ENCODE results near the gene TRABD2B. TPM values are rescaled to one million over a fixed set of nuclear protein-coding genes. Genes with fewer than 3 reads are reported as not detected.

TRABD2B gene
- total and polyA plus RNA-seq, 11 donors = 0.31 to 1.1 (median 0.80) TPM

DNA sequence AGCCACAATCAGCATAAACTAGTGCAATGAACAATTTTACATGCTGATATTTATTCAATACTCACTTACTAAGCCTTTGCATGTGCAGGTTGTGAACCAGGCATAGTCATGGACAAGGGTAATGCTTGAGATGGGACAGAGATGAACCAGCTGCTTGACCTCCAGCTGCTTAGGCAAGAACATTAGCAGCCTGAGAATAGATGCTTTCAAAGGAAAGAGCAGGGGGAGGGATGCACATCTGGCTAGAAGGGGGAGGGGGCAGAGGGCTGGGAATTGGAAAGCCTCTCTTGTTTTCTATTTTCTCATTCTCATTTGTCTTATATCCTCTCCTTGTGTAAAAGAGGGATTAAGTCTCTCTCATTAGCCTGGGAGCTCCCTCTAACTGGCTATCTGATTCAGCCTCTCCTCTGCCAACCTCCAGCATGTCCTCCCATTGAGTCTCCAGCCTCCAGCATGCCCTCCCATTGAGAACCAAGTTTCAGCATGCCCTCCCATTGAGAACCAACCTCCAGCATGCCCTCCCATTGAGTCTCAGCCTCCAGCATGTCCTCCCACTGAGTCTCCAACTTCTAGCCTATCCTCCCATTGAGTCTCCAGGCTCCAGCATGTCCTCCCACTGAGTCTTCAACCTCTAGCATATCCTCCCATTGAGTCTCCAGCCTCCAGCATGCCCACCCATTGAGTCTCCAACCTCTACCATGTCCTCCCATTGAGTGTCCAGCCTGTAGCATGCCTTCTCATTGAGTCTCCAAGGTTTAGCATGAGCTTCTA lies 38.4 kb upstream of the TRABD2B start:
- Histone ChIP-seq H3K27ac (no peak overlapping the region), H3K9me3 (no peaks in the 10 kb centered on the region), H3K36me3 (no peaks in the 10 kb centered on the region), H3K4me3 (no peak overlapping the region), H3K27me3 (peaks cover 0 to 5% (median 0%) of the 10 kb centered on the region in 9 donors), H3K4me1 (peaks cover 0 to 17% (median 3%) of the 10 kb centered on the region in 12 donors)
- ATAC-seq (peak in 2 of 4 donors; percentile 14 to 30), DNase-seq (peak in 2 of 5 donors; percentile 33 to 35)
- intact Hi-C loops (cut with DNase I) = no loop called here
- TF ChIP-seq POLR2A (IDR thresholded peaks at IDR 0.05) = no peak
- TF ChIP-seq, protein P1, sequence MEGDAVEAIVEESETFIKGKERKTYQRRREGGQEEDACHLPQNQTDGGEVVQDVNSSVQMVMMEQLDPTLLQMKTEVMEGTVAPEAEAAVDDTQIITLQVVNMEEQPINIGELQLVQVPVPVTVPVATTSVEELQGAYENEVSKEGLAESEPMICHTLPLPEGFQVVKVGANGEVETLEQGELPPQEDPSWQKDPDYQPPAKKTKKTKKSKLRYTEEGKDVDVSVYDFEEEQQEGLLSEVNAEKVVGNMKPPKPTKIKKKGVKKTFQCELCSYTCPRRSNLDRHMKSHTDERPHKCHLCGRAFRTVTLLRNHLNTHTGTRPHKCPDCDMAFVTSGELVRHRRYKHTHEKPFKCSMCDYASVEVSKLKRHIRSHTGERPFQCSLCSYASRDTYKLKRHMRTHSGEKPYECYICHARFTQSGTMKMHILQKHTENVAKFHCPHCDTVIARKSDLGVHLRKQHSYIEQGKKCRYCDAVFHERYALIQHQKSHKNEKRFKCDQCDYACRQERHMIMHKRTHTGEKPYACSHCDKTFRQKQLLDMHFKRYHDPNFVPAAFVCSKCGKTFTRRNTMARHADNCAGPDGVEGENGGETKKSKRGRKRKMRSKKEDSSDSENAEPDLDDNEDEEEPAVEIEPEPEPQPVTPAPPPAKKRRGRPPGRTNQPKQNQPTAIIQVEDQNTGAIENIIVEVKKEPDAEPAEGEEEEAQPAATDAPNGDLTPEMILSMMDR (IDR thresholded peaks at IDR 0.05) = no peak

DNA sequence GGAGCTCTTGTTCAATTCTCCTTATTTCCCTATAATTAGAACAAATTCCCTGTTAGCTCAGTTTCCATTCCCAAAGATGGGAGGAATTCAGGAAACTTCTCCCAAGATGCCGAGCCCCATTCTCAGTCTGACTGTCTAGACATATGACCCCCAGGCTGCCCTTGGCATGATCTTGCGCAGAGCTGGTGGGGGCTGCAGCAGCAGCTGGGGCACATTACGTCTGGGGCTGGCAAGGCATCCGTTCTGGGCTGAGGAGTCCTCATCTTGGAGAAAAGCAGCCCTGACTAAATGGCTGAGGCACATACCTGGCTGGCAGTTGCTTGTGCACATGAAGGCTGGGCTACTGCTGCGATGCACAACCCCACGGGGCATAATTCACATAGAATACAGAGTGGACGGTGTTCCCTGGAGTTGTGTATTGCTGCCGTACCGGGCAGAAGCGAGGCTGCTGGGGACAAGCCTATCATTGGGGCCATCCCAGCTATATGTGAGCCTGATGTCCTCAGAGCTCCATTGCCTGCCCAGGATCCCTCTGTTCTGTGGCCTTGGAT lies 36.4 kb upstream of the TRABD2B start:
- H3K27ac ChIP-seq = no peak overlapping the region
- H3K9me3 ChIP-seq = no peaks in the 10 kb centered on the region
- TF ChIP-seq, protein P1 (IDR thresholded peaks at IDR 0.05) = no peak
- TF ChIP-seq POLR2A (IDR thresholded peaks at IDR 0.05) = no peak
- DNase-seq = no peak
- no peak for ATAC-seq
- 87 to 97% (median 92%) methylated on average over 4 to 10 of the region's 10 CpGs for WGBS, 4 donors
- H3K4me1 ChIP-seq = peaks cover 0 to 4% (median 0%) of the 10 kb centered on the region in 12 donors
- H3K36me3 ChIP-seq = no peaks in the 10 kb centered on the region
- intact Hi-C loops (cut with DNase I) = loop anchor here in 1 of 10 donors (5.0 kb wide), 1 partner anchor 646 kb away; no protein-coding TSS in a partner anchor
- H3K27me3 ChIP-seq = no peaks in the 10 kb centered on the region
- no peak overlapping the region for H3K4me3 ChIP-seq

DNA sequence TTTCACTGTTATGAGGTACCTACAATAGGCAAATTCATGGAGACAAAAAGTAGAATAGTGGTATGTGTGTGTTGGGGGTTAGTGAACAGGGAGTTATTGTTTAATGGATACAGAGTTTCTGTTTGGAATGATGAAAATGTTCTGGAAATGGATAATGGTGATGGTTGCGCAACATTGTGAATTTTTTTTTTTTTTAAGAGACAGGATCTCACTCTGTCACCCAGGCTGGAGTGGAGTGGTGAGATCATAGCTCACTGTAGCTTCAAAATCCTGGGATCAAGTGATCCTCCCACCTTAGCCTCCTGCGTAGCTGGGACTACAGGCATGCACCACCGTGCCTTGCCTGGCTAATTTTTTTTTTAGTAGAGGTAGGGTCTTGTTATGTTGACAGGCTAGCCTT lies 34.5 kb upstream of the TRABD2B start:
- no peak for TF ChIP-seq POLR2A (IDR thresholded peaks at IDR 0.05)
- DNase-seq (no peak), ATAC-seq (peak in 1 of 4 donors; percentile 29)
- intact Hi-C loops (cut with DNase I) = loop anchor here in 1 of 10 donors (5.0 kb wide), 1 partner anchor 644 kb away; no protein-coding TSS in a partner anchor
- Histone ChIP-seq H3K27me3 (no peaks in the 10 kb centered on the region), H3K27ac (no peak overlapping the region), H3K9me3 (no peaks in the 10 kb centered on the region), H3K4me1 (peaks cover 0 to 4% (median 0%) of the 10 kb centered on the region in 12 donors), H3K36me3 (no peaks in the 10 kb centered on the region), H3K4me3 (no peak overlapping the region)
- 82 to 89% (median 85%) methylated on average over 3 of the region's 3 CpGs for WGBS, 4 donors

DNA sequence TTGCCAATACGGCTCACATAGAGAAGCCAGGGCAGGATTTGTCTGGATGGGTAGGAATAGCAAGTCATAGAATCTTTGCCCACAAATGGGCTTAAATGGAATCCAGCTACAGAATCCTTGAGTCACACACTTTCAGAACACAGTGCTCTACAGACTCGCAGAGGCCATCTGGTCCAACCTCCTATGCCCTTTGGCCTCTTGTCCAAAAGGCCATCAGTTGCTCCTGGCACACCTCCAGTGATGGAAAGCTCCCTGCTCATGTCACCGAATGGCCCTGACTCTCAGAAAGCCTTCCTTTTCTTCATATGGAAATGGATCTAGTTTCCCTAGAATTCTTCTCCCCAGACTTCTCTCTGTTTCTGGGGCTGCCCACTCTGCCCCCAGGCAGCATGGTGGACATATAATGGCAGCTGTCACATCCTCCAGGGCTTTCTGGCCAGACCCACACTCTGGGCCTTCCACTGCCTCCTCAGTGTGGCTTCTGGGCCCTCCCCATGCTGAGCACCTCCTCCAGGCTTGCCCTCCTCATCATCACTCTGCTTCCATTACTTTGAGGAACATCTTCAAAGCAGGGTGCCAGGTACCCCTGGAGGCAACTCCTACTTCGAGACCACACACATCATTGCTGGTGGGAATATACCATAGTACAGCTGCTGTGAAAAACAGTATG lies 33.6 kb upstream of the TRABD2B start:
- DNase-seq (no peak), ATAC-seq (no peak)
- Histone ChIP-seq H3K4me1 (no peaks in the 10 kb centered on the region), H3K27ac (no peak overlapping the region), H3K36me3 (no peaks in the 10 kb centered on the region), H3K27me3 (no peaks in the 10 kb centered on the region), H3K4me3 (no peak overlapping the region), H3K9me3 (no peaks in the 10 kb centered on the region)
- intact Hi-C loops (cut with DNase I) = loop anchor here in 1 of 10 donors (5.0 kb wide), 1 partner anchor 644 kb away; no protein-coding TSS in a partner anchor
- TF ChIP-seq, protein P1 (IDR thresholded peaks at IDR 0.05) = no peak
- no peak for TF ChIP-seq POLR2A (IDR thresholded peaks at IDR 0.05)
- WGBS, 4 donors = 79 to 87% (median 81%) methylated on average over 4 of the region's 4 CpGs
